Gastrocnemius medialis (tissue), 4 donors: ENCODE measurements around the gene RGPD4. TPM values are rescaled to one million over a fixed set of nuclear protein-coding genes. Genes with fewer than 3 reads are reported as not detected.

Experiments used
- ATAC-seq, 2 donors: fragments of 150-250 bp; one replicate each; pipeline ENCODE4 v1.9.1; 2016
- DNase-seq, 2 donors: peaks; one replicate each; pipeline ENCODE4 v3.0.0-alpha.2; 2019
- H3K27ac ChIP-seq, 4 donors: fragments of 200-600 bp; sonication (generic); 1 replicate in 1 of 4; 2 replicates in 3 of 4; pipeline ENCODE4 v1.5.1; 2016 to 2018; ENCODE audit warnings: mild to moderate bottlenecking in 2 of 4, moderate library complexity in 1 of 4
- H3K27me3 ChIP-seq, 3 donors: fragments of 200-600 bp; sonication (generic) in 2 of 3; 1 replicate in 1 of 3; 2 replicates in 2 of 3; pipeline versions ENCODE4 v1.5.1 to v1.6.0; 2016 to 2019; ENCODE audit warnings: mild to moderate bottlenecking in 1 of 3, moderate library complexity in 1 of 3
- H3K36me3 ChIP-seq, 2 donors: fragments of 200-600 bp; sonication (generic) in 1 of 2; one replicate each; pipeline ENCODE4 v1.5.1; 2017 to 2018
- H3K4me1 ChIP-seq, 2 donors: fragments of 200-600 bp; sonication (generic) in 1 of 2; one replicate each; pipeline ENCODE4 v1.5.1; 2016 to 2017; ENCODE audit warnings: mild to moderate bottlenecking in 2 of 2
- H3K4me3 ChIP-seq, 4 donors: fragments of 200-600 bp; sonication (generic) in 3 of 4; 1 replicate in 1 of 4; 2 replicates in 3 of 4; pipeline ENCODE4 v1.5.1; 2016 to 2019; ENCODE audit warnings: mild to moderate bottlenecking in 2 of 4
- H3K9me3 ChIP-seq, 3 donors: fragments of 200-600 bp; sonication (generic) in 2 of 3; 1 replicate in 1 of 3; 2 replicates in 2 of 3; pipeline ENCODE4 v1.5.1; 2016 to 2019
- POLR2A ChIP-seq, 2 donors: fragments of 450-650 bp; IDR thresholded peaks; one replicate each; pipeline ENCODE4 v1.6.1; 2017; ENCODE audit warnings: antibody characterized with exemption in 2 of 2, mild to moderate bottlenecking in 2 of 2, moderate library complexity in 2 of 2
- in situ Hi-C, 4 donors: fragments of 200-750 bp; cut with MboI; loops; one replicate each; pipeline versions ENCODE4 v1.15.0 to v1.8.0; 2017; ENCODE audit warnings: low sequenced_read_pairs in 4 of 4
- intact Hi-C: fragments of 100-400 bp; cut with DNase I; formaldehyde crosslinking; loops from one replicate; pipeline ENCODE4 v1.15.1; 2023; ENCODE audit warnings: low total_unique reads
- total RNA-seq, 4 donors: library from RNA; depleted of rRNA; stranded (reverse); fragments of >200 nt; gene quantifications; one replicate each; pipeline versions ENCODE4 v1.1.0 to v1.2.3, GENCODE V29; 2016
- TF ChIP-seq, protein P1 (sequence below), 5 experiments: fragments of 450-650 bp in 3 of 5; fragments of 200-600 bp in 2 of 5; sonication (generic) in 2 of 5; IDR thresholded peaks in 4 of 5; conservative IDR thresholded peaks in 1 of 5; 1 replicate in 4 of 5; 2 replicates in 1 of 5; pipeline ENCODE4 v1.5.1; 2016 to 2019; ENCODE audit warnings: antibody characterized with exemption in 5 of 5, mild to moderate bottlenecking in 3 of 5, moderate library complexity in 3 of 5

The RGPD4 gene
- total RNA-seq, 4 donors from 2014 or later, result 0.04 TPM; not detected in 3

DNA sequence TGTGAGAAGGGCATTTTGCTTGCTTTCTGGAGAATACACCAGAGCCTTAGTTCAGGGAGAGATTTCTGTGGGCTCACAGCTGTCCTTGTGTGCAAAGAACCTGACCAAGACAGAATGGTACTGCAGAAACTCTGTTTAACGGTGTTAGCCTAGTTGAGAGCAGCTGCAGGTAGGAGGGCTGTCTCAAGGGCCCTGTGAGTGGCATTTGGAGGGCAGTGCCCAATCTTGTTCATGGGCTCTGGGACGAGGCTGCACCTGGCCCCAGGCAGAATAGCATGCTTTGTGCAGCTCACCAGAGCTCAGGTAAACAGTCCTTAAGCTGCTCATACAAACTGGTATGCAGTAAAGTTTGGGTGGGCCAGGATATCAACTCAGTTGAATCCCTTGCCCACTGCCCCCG lies 16.9 kb upstream of the RGPD4 start:
- in situ Hi-C loops (no loop called here), intact Hi-C loops (no loop called here)
- no peak for ATAC-seq
- Histone ChIP-seq H3K27me3 (no peaks in the 10 kb centered on the region), H3K27ac (no peak overlapping the region), H3K4me1 (peaks cover 6 to 7% of the 10 kb centered on the region in 2 donors), H3K36me3 (no peaks in the 10 kb centered on the region), H3K9me3 (no peaks in the 10 kb centered on the region), H3K4me3 (no peak overlapping the region)
- no peak for TF ChIP-seq POLR2A (IDR thresholded peaks at IDR 0.05)
- TF ChIP-seq, protein P1, sequence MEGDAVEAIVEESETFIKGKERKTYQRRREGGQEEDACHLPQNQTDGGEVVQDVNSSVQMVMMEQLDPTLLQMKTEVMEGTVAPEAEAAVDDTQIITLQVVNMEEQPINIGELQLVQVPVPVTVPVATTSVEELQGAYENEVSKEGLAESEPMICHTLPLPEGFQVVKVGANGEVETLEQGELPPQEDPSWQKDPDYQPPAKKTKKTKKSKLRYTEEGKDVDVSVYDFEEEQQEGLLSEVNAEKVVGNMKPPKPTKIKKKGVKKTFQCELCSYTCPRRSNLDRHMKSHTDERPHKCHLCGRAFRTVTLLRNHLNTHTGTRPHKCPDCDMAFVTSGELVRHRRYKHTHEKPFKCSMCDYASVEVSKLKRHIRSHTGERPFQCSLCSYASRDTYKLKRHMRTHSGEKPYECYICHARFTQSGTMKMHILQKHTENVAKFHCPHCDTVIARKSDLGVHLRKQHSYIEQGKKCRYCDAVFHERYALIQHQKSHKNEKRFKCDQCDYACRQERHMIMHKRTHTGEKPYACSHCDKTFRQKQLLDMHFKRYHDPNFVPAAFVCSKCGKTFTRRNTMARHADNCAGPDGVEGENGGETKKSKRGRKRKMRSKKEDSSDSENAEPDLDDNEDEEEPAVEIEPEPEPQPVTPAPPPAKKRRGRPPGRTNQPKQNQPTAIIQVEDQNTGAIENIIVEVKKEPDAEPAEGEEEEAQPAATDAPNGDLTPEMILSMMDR (IDR thresholded peaks at IDR 0.05 in 4 of 5, conservative IDR thresholded peaks at IDR 0.05 in 1 of 5), result no peak
- no peak for DNase-seq

DNA sequence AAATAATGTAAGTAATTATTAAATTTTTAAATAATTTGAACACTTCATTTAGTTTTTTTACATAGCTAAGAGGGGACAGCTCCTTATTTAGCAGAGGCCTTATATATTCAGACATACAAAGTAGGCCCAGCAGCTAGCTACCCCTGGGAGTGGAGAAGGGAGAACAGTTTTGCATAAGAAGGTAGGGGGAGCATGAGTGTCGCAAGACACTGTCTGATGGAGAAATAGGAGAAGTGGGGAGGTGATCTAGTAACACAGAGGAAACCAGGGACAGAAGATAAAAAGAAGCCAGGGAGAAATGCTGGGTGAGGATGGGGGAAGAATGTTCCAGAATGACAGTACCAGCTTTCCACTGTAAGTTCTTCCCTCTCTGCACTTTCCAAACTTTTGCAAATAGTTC lies 16.0 kb upstream of the RGPD4 start:
- H3K36me3 ChIP-seq, result no peaks in the 10 kb centered on the region
- no peak overlapping the region for H3K4me3 ChIP-seq
- no peak for TF ChIP-seq POLR2A (IDR thresholded peaks at IDR 0.05)
- TF ChIP-seq, protein P1 (IDR thresholded peaks at IDR 0.05 in 4 of 5, conservative IDR thresholded peaks at IDR 0.05 in 1 of 5), result no peak
- intact Hi-C loops, result no loop called here
- in situ Hi-C loops, result no loop called here
- no peaks in the 10 kb centered on the region for H3K27me3 ChIP-seq
- H3K27ac ChIP-seq, result no peak overlapping the region
- ATAC-seq (no peak), DNase-seq (no peak)
- H3K4me1 ChIP-seq, result peaks cover 6 to 7% of the 10 kb centered on the region in 2 donors
- no peaks in the 10 kb centered on the region for H3K9me3 ChIP-seq

DNA sequence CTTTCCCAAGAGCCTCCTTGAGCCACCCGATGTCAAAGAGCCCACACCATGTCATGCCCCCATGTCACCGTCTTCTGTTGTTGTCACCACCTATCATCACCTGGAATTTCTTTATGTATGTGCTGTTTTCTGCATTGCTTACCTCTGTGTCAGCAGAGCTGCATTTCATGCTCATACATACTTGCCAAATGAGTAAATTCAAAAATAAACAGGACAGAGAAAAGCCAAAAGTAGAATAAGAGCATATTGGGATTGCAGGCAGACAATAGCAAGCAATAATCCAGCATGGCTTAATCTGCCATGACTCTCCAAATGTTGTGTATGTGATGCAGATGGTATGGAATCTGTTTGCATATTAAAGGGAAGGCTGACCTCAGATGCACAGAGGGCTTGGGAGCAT lies 15.3 kb upstream of the RGPD4 start:
- in situ Hi-C loops (no loop called here), intact Hi-C loops (no loop called here)
- H3K27ac ChIP-seq, result no peak overlapping the region
- no peaks in the 10 kb centered on the region for H3K36me3 ChIP-seq
- no peaks in the 10 kb centered on the region for H3K27me3 ChIP-seq
- no peak for TF ChIP-seq POLR2A (IDR thresholded peaks at IDR 0.05)
- TF ChIP-seq, protein P1 (IDR thresholded peaks at IDR 0.05 in 4 of 5, conservative IDR thresholded peaks at IDR 0.05 in 1 of 5), result no peak
- H3K4me3 ChIP-seq, result no peak overlapping the region
- no peak for DNase-seq
- no peak for ATAC-seq
- peaks cover 6 to 7% of the 10 kb centered on the region in 2 donors for H3K4me1 ChIP-seq
- no peaks in the 10 kb centered on the region for H3K9me3 ChIP-seq

- Histone ChIP-seq H3K4me1 (peaks cover 6 to 7% of the 10 kb centered on the region in 2 donors), H3K27me3 (no peaks in the 10 kb centered on the region), H3K27ac (no peak overlapping the region), H3K36me3 (no peaks in the 10 kb centered on the region), H3K9me3 (no peaks in the 10 kb centered on the region), H3K4me3 (no peak overlapping the region)
- intact Hi-C loops (no loop called here), in situ Hi-C loops (no loop called here)
- ATAC-seq (no peak), DNase-seq (no peak)
- no peak for TF ChIP-seq POLR2A (IDR thresholded peaks at IDR 0.05)
- TF ChIP-seq, protein P1 (IDR thresholded peaks at IDR 0.05 in 4 of 5, conservative IDR thresholded peaks at IDR 0.05 in 1 of 5), result no peak
These were observed 14.7 kb upstream of the RGPD4 start for GRCh38 chr2:107812006-107812405.

- Histone ChIP-seq H3K27ac (no peak overlapping the region), H3K9me3 (no peaks in the 10 kb centered on the region), H3K36me3 (no peaks in the 10 kb centered on the region), H3K27me3 (no peaks in the 10 kb centered on the region), H3K4me3 (no peak overlapping the region), H3K4me1 (no peaks in the 10 kb centered on the region)
- in situ Hi-C loops (no loop called here), intact Hi-C loops (no loop called here)
- DNase-seq, result no peak
- TF ChIP-seq, protein P1 (IDR thresholded peaks at IDR 0.05 in 4 of 5, conservative IDR thresholded peaks at IDR 0.05 in 1 of 5), result no peak
- TF ChIP-seq POLR2A (IDR thresholded peaks at IDR 0.05), result no peak
- ATAC-seq, result no peak
These were observed 9.3 kb upstream of the RGPD4 start for GRCh38 chr2:107817378-107817777.
